ENCODE measurements around the gene UBE2S. TPM values are rescaled to one million over a fixed set of nuclear protein-coding genes. Genes with fewer than 3 reads are reported as not detected.
"Not testable (repeated sequence)": the region's sequence is repeated elsewhere in the genome, so short reads cannot be mapped to it uniquely, and the experiment has no call there.

UBE2S gene
- total RNA-seq, 1 donor from 2014 or later = 56.2 TPM

GRCh38 chr19:55424518-55424917 lies 16.9 kb upstream of the UBE2S start:
- Mint-ChIP-seq H3K4me1 (ENCODE audit: unreplicated experiment) (no peaks in the 10 kb centered on the region), H3K36me3 (ENCODE audit: low read depth, unreplicated experiment) (no peaks in the 10 kb centered on the region), H3K4me3 (ENCODE audit: unreplicated experiment) (no peak overlapping the region), H3K27ac (ENCODE audit: unreplicated experiment) (no peak overlapping the region), H3K9me3 (ENCODE audit: unreplicated experiment) (no peaks in the 10 kb centered on the region), H3K27me3 (ENCODE audit: unreplicated experiment) (peaks cover 7% of the 10 kb centered on the region)
- no peak for TF ChIP-seq CTCF (IDR thresholded peaks at IDR 0.05; ENCODE audit: unreplicated experiment)
- no peak for DNase-seq (ENCODE audit: low spot score)

GRCh38 chr19:55423225-55424005 lies 15.8 kb upstream of the UBE2S start:
- TF ChIP-seq CTCF (IDR thresholded peaks at IDR 0.05; ENCODE audit: unreplicated experiment) = no peak
- no peak overlapping the region for H3K4me3 Mint-ChIP-seq (ENCODE audit: unreplicated experiment)
- H3K9me3 Mint-ChIP-seq (ENCODE audit: unreplicated experiment) = no peaks in the 10 kb centered on the region
- H3K36me3 Mint-ChIP-seq (ENCODE audit: low read depth, unreplicated experiment) = no peaks in the 10 kb centered on the region
- no peaks in the 10 kb centered on the region for H3K4me1 Mint-ChIP-seq (ENCODE audit: unreplicated experiment)
- H3K27ac Mint-ChIP-seq (ENCODE audit: unreplicated experiment) = no peak overlapping the region
- H3K27me3 Mint-ChIP-seq (ENCODE audit: unreplicated experiment) = peaks cover 4% of the 10 kb centered on the region
- DNase-seq (ENCODE audit: low spot score) = no peak

GRCh38 chr19:55421281-55421680 lies 13.7 kb upstream of the UBE2S start:
- H3K36me3 Mint-ChIP-seq (ENCODE audit: low read depth, unreplicated experiment); DNase-seq (ENCODE audit: low spot score); H3K4me1 Mint-ChIP-seq (ENCODE audit: unreplicated experiment); H3K4me3 Mint-ChIP-seq (ENCODE audit: unreplicated experiment); H3K27ac Mint-ChIP-seq (ENCODE audit: unreplicated experiment); H3K27me3 Mint-ChIP-seq (ENCODE audit: unreplicated experiment); H3K9me3 Mint-ChIP-seq (ENCODE audit: unreplicated experiment): not testable (repeated sequence)

GRCh38 chr19:55419624-55420236 lies 12.1 kb upstream of the UBE2S start:
- Mint-ChIP-seq H3K9me3 (ENCODE audit: unreplicated experiment) (no peaks in the 10 kb centered on the region), H3K4me3 (ENCODE audit: unreplicated experiment) (no peak overlapping the region), H3K36me3 (ENCODE audit: low read depth, unreplicated experiment) (no peaks in the 10 kb centered on the region), H3K4me1 (ENCODE audit: unreplicated experiment) (no peaks in the 10 kb centered on the region), H3K27me3 (ENCODE audit: unreplicated experiment) (peaks cover 7% of the 10 kb centered on the region), H3K27ac (ENCODE audit: unreplicated experiment) (no peak overlapping the region)
- TF ChIP-seq CTCF (IDR thresholded peaks at IDR 0.05; ENCODE audit: unreplicated experiment) = no peak
- no peak for DNase-seq (ENCODE audit: low spot score)

- H3K9me3 Mint-ChIP-seq (ENCODE audit: unreplicated experiment) = no peaks in the 10 kb centered on the region
- H3K27me3 Mint-ChIP-seq (ENCODE audit: unreplicated experiment) = peaks cover 7% of the 10 kb centered on the region
- no peak overlapping the region for H3K27ac Mint-ChIP-seq (ENCODE audit: unreplicated experiment)
- H3K36me3 Mint-ChIP-seq (ENCODE audit: low read depth, unreplicated experiment) = no peaks in the 10 kb centered on the region
- H3K4me3 Mint-ChIP-seq (ENCODE audit: unreplicated experiment) = no peak overlapping the region
- no peak for DNase-seq (ENCODE audit: low spot score)
- no peak for TF ChIP-seq CTCF (IDR thresholded peaks at IDR 0.05; ENCODE audit: unreplicated experiment)
- H3K4me1 Mint-ChIP-seq (ENCODE audit: unreplicated experiment) = no peaks in the 10 kb centered on the region
These were observed 11.5 kb upstream of the UBE2S start for GRCh38 chr19:55419103-55419502.

Measured in endothelial cell (in vitro differentiated cells).